Measurements from ENCODE around the gene CHIA.

The CHIA gene

DNA sequence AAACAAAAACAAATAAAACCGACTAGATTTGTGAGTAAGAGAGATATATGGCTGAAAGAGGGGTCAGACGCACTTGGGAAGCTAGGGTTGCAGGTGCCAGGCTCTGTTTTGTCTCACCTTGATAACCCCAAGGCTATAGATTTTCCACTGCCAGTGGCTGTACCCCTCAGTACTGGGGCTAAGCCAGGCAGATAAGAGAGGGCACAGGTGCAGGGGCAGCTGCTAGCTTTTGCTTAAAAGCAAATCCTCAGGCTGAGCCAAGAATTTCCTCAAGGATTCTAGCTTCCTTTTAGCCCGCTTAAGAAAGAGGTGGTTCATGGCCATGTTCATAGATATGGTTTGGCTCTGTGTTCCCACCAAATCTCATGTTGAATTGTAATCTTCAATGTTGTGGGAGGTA lies 79.0 kb downstream of the CHIA start:
- DNase-seq = no peak

Measured in suppressor macrophage treated with lipopolysaccharide for 1 hour (primary cell).